HG02852 (cell line): ENCODE measurements around the gene DGLUCY.

Experiments
- ATAC-seq: cut with Tn5 transposase; IDR thresholded peaks from one replicate; pipeline ENCODE4 v1.9.1; 2021; ENCODE audit warnings: mild to moderate bottlenecking, moderate library complexity; ENCODE audit not compliant: unreplicated experiment

The DGLUCY gene

DNA sequence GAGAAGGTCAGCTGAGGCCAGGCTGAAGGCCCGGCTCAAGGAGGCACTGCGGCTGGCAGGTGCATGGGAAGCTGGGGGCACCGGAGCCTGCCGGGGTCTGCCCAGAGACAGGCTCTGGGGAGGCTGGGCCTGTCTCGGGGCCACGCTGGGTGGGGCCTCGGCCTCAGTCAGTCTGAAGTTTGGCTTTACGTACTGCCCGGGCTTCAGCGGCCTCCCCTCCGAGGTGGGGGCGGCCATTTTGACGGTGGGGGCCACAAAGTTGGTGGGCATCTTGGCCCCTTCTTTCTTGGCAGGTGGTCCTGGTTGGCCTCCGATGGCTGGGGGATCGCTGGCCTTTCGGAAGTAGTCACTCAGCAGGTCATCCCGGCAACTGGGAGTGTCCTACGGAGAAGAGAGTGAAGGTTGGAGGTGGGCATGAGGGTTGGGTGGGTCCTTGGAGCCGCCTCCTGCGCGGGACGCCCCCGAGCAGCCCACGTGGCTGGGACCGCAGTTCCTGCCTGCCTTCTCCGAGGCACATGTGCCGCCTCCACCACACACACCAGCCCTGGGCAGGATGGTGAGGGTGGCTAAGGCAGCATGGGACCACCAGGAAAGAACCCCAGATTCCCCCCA, 159.5 kb downstream of the DGLUCY start:
- ATAC-seq: no peak

DNA sequence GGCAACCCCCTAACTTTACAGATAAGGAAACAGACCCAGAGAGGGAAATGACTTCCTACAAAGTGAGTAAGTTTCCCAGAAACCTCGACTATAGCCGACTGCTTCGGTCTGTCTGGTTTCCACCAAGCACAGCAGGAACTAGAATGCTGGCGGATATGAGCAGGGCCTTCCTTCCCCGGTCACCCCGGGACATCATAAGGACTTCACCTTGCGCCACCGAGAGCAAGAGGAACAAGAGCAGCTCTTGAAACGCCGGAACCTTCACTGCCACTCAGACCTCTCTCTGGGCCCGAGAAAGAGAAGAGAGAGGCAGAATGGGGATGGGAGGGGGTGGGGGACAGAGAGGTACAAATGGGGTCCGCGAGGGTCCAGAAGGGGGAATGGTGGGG, 160.0 kb downstream of the DGLUCY start:
- ATAC-seq: no peak

DNA sequence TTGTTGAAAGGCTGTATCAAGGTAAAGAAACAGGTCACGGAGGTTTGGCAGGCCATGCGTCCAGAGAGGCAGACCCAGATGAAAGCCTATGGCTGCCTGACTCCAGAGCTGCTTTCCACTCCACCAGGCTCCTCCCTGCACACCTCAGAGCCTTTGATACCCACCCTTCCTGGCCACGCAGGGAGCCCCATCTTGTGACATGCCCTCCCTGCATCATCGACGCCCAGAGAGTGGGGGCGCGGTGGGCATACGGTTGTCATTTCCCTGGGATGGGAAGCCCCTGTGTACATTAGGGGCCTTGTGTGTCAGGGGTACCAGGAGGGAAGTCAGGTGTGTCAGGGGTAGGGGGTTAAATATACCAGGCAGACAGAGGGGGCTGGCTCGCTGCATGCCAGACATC, 160.9 kb downstream of the DGLUCY start:
- ATAC-seq: no peak
